HG03469 (cell line): ENCODE data around the gene POU2F2.

Experiments
- ATAC-seq: cut with Tn5 transposase; IDR thresholded peaks from one replicate; pipeline ENCODE4 v1.9.1; 2021; ENCODE audit warnings: mild to moderate bottlenecking, moderate library complexity, moderate number of reproducible peaks; ENCODE audit not compliant: unreplicated experiment

POU2F2 gene

DNA sequence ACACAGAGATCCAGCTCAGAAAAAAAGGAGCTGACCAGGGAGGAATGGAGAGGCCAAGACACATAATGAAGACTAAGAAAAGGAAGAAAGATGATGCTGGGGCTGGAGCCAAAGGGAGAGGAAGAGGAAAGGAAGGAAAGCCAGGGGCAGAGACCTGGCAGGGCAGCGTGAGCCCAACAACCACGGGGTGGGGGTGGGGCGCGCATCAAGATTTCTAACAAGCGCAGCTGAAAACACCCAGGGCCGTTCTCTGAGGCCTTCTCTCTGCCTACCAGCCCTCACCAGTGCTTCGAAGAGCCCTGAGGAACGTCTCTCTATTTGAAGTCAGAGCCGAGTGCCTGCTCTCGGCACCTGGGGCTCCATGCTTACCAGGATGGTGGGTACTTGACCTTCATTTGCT, 23.6 kb upstream of the POU2F2 start:
- ATAC-seq = no peak

DNA sequence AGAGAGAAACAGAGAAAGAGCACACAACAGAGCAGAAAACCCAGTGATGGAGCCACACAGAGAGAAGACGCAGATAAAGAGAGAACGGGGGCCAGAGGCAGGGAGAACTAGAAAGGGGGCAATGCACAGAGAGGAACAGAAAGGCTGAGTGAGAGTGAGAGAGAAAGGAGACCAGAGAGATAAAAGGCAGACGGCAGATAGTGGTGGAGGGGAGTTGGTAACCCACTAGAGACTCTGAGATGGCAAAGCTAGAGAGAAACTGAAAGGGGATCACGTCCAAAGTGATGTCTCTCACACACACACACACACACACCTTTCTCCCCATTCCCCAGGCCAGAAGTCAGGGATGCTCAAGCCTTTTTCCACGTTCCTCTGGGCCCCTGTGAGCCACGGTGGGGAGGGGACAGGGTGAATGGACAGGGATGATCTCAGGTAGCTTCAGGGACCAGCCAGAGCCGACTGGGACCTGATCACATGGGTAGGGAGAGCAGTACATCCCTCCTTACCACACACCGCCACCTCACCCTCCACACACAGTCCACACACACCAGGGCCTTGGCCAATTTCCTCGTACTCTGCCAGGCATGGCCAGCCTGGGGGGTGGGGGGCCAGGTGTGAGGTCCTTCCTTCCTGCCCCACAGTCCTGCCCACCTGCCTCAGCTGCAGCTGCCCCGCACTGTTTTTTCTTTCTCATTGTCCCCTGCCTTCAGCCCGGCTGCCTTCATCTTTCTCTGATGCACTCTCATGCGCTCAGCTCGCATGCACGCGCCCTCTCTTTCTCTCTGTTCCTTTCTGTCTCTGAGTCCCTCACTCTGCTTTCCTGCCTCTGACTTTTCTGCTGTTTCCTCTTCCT, 22.5 kb upstream of the POU2F2 start:
- ATAC-seq = no peak

DNA sequence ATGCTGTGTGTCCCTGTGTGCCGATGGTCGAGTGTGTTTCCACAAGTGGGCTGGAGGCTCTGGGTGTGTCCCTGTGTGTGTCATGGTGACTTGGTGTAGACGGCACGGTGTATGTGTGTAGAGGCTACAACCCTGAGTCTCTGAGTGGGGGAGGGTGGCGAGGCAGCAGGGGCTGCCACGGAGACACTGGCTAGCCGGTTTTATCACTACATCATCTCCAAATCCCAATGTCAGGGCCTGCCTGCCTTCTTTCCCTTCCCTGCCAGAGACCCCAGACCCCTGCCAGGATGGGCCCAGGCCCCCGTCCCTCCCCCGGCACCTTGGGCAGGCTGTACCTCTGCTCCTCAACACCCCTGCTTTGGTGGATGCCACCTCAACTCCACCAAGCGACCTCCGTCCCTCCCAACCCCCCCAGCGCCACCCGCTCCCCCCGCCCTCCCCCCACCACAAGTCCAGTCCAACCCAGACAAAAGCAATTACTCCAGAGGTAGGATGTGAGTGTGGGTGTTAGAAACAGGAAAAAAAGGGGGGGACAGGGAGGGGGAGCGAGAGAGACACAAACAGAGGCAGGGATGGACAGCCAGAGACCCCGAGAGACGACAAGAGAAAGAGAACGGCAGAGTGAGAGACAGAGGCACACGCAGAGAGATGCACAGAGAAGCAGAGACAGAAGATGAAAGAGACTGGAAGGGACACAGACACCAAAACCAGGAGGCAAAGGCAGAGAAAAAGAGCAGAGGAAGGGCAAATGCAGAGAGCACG, 21.6 kb upstream of the POU2F2 start:
- ATAC-seq = no peak

DNA sequence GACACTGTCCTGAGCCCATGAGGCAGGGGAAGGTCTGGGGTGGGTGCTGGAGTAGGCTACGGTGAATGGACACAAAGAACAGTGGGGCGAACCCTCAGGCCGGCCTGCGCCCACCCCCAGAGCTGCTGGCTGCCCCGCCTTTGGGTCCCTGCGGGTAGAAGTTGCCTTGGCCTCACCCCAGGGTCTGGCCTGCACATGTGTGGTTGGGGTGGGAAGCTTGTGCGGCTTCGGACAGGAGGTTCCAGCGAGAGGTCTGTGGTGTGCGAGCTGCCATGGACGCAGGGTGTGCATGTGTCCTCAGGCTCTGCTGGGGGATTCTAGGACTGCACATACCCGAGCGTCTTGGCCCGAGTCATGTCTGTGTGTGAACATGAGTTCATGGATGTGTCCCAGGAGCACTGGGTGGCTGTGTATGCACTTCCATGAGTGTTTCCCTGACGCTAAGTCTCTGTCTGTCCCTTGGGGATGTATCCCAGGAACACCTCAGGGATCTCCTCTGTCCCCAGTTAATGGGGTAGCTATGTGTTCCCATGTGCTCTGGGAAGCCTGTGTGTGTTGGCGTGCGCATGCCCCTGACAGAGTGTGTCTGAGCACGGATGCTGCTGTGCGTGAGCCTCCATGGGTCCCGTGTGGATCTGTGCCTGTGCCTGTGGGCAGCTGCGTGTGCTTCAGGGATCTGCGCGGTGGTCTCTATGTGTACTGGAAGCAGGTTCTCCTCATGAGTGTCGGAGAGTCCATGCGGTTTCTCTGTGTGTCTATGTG, 20.8 kb upstream of the POU2F2 start:
- no peak for ATAC-seq

DNA sequence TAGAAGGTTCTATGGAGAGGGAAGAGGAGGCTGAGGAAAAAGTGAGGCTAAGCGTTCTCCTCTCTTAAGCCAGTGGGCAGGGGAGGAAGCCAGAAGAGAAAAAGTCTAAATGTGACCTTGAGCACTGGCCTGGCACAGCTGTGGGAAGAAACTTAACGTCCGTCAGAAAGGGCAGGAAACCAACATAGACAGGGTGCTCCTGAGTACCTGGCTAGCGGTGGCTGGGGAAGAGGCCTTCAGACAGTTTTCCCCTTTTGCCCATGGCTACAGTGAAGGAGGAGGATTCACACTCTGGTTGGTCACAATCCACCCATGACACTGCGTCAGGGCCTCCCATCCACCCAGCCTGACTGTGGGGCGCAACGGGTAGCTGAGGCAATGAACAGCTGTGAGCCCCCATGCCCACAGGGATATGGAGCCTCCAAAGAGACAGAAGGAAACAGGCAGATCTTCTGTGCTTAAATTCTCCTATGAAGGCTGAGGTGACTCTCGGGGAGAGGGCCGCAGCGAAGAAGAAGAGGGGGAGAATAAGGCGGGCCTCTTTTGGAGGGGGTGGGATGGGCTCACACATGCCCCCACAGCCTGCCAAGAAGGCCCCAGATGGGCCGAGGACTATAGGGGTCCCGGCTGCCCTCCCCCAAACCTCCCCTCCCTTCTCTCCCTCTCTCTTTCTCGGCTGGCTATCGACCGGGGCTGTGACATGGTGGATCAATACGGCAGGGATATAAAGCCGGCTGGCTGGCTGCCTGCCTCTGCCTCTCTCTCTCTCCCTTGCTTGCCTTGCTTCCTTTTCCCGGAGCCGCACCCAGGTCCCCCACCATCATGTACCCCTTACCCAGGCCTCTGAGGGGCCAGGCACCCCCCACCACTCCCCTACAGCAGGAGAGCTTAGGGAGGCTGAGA, 19.8 kb upstream of the POU2F2 start:
- no peak for ATAC-seq

DNA sequence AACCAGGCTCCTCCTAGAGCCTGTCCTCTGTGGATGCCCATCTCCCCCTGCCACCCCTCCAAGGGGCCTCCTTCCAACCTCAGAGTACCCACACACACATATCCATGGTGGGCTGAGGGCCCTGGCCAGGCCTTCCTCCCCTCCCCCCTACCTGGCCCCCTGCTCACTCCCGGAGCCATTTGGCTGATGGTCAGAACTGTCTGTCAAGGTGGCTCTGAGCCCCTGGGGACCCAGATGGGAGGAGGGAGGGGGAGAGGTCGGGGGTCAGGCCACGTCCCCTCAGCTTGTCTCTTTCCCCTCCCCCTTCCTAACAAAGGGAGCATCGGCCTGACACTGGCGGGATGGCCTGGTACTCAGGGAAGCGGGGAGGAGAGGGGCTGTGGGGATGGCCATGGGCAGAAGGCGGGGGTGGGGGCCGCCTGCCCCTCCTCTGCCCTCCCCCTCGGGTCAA, 18.7 kb upstream of the POU2F2 start:
- ATAC-seq = no peak

DNA sequence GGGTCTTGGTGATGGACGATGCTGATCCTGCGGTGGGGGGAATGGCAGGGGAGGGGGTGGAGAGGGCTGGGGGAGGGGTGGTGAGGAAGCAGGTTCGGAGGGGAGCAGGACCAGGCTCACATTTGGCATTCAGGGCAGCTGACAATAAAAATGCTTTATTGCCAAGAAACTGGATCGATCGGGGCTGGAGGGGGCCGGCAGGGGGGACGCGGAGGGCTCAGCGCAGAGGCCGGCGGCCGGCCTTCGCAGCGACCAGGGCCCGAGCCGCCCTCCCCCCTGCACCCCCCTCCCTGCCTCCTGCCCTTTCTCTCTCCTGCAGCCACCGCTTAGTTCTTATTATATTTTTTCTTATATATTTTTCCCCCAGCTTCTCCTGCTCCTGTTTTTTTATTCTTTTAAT, 18.1 kb upstream of the POU2F2 start:
- ATAC-seq = no peak

DNA sequence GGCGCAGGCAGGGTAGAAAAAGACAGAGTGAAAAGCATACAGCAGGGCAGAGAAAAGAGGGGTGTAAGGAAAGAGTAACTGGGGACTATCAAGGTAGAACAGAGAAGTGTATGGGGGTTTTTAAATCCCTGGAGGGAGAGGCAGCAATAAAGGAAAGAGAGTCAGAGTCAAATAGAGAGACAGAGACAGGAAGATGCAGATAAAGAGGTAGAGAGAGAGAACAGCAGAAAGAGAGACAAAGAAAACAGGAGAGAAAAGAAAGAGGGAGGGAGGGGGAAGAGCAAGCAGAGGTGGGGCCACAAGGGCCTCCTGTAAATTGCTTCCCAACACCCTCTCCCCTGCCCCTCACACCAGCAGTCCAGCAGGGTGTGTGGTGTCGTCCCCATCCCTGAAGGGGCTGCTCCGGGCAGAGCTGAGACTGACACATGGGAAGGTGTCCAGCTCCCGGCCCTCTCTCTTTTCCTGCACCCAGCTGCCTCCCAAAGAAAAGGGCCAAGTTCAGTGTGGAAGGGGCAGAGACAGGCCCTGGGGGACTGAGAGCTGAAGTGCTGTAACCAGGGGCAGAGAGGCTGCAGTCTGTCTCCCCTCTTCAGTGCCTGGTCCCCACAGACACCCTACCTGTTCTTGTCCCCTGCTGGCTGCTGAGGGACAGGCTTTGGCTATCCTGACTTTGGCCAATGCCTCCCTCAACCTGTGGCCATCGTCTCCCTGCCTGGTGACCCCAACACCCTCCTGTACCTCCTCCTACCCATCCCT, 17.4 kb upstream of the POU2F2 start:
- ATAC-seq = no peak

DNA sequence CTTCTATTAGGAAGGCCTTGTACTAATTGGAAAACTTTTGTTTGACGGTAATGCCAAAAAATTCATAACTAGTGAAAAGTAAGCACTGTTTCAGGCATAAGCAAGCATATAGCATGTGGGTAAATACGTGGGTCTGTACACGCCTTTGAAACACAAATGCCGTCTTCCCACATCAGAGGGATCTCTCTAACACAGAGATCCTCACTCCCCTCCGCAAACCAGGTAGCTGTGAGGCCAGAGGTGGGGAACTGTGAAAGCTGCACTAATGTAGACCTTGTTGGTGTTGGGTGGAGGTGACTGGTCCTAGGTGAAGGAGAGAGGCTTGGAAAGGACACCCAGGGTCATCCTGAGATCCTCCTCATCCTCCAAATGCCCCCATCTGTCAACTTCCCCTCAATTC, 16.0 kb upstream of the POU2F2 start:
- ATAC-seq = no peak

DNA sequence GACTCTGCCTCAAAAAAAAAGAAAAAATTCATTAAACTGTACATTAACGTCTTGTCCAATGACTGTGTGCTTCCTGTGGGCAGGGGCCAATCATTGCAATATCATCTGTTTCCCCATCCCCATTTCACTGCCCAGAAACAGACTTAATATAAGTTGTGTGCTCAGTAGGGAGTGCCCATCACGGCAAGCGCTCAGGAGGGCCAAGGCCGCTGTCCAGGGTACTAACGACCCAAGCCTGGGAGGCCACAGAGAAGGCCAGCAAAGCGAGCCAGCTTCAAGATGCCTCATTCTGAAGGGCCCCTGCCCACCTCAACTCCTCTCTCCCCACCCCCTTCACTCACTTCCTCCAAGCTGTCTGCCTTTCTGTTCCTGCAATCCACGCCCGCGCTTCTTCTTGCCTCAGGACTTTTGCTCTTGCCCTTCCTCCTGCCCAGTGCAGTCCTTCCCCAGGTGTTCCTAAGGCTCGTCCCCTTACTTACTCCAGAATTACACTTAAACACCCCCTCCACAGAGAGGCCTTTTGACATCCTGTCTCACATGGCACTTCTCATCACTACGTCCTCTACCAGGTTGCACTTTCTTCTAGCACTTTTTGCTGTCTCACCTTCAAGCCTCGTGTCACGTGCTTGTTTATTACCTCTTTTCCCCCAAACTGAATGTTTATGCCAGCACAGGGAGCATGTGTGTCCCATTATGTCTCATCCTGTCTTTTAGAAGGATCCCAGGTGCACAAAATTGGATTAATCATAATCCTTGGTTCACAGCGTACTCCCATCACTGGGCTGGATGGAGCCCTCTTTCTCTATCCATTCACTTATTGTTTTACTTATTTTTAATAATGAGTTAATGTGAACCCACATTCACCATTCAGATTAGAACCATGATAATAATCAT, 11.3 kb upstream of the POU2F2 start:
- ATAC-seq = no peak

DNA sequence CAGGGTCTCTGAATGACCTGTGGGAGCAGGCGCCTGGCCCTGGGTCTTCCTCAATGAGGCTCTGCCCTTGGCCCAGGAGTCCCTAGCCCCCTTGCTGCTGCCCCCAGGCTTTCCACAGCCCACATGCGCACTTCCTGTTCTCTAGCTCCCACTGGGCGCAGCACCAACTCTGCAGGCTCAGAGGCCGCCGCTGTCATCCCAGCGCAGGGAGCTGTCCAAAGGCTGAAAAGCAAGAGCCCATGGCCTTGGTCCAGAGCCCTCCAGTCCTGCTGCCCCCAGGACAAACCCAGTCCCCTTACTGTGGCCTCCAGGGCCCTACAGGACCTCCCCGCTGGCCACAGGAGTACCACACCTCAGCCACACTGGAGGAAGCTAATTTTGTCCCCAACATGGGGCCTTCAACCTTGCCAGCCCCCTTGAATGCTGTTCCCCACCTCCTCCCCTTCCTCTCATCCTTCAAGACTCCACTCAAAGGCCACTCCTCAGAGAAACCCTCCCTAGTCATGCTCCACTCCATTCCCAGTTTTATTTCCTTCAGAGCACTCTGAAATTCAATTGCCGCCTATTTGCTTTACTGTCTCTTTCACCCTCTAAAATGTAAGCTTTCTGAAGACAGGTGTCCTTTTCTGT, 8.0 kb upstream of the POU2F2 start:
- no peak for ATAC-seq

DNA sequence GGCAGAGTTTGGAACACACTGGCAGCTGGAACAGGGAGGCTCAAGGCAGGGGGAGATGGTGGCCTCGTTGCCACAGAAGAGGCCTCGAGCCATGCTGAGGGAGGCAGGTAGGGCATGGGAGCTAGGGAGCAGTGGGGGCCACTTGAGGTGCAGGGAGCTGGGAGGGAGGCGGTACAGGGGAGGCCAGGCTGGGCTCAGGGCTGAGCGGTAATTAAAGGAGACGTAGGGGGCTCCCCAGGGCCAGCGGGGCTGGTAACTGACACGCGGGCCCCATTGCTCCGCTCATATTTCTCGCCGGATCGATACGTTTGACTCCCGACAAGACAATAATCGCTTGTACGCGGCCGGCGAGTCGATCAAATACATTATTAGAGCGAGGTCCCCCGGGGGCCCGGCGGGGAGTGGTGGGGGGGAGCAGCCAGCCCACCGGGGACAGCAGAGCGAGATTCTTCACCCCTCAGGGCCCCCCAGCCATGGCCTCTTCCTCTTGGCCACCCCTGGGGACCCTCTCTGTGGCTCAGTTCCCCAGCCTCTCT, 2.4 kb upstream of the POU2F2 start:
- no peak for ATAC-seq

DNA sequence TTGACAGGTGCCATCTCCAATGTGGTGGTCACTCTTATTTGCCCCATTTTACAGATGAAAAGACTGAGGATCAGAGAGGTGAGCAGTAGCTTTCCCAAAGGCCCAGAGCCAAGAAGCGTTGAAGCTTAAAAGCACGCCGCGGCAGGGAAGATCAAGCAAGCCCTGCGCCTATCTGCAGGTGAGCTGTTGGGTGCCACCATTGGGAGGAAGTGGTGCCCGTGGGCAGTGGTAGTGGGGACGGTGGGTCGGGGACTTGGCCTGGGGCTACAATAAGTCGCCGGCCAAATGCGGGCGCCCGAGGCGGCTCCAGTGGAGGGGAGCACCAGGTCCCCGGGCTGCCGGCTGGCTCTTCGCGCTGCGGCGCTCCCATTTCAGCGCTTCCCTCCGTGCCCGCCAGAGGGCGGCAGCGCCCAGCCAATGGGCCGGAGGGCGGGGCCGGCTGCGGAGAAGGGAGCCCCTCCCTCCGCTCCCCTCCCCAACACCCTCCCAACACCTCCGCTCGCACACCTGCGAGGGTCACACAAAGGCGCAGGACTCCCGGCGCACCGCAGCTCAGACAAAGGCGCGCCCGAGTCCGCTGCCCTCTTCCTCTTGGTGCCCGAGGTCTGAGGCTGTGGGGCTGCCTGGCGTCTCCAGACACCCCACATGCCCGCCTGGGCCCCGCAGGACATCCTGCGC, 744 bp upstream of the POU2F2 start:
- ATAC-seq = no peak

DNA sequence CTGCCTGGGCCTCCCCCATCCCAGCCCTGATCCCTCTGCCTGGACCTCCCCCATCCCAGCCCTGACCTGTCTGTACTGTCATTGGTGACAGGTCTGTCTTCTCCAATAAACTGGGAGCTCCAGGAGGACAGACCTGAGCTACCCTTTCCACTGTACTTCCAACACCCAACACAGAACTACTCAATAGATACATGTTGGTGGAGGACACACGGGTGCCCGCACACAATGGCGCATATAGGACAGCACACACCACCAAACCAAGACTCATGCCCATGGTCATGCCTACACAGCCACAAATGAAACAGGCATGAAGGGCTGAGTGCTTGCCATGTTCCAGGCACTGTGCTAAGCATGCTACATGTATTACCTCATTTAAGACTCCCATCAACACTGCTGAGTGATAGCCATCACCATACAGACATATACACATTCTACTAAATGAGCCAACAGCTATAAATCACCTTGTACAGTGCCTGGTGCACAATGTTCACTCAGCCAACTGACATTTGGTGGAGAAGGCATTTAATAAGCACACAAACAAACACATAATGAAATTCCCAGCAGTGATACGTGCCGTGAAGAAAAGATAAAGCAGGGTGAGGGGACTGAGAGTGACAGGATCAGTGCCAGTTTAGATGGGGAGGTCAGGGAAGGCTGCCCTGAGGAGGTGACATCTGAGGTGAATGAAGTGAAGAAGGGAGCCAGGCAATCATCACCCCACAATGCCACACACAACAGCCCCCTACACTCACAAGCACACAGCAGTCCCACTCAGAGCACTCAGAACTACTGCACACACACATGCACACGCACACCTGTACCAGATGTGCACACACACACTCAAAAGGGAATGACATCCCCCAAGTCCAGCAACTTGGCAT, 857 bp downstream of the POU2F2 start:
- no peak for ATAC-seq

DNA sequence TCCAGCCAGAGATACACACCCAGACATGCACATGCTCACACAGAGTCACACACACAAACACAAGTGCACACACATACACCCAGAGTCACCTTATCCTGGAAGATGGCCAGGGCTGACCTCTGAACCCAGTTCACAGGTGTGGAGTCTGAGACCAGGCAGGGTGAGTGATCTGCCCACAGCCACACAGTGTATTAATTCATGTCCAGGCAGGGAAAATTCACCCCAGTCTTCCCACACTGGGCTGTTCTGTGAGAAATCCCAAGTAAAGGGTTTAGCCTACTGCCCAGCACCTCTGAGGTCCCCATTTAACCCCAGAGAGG, 2.0 kb downstream of the POU2F2 start:
- ATAC-seq = no peak

DNA sequence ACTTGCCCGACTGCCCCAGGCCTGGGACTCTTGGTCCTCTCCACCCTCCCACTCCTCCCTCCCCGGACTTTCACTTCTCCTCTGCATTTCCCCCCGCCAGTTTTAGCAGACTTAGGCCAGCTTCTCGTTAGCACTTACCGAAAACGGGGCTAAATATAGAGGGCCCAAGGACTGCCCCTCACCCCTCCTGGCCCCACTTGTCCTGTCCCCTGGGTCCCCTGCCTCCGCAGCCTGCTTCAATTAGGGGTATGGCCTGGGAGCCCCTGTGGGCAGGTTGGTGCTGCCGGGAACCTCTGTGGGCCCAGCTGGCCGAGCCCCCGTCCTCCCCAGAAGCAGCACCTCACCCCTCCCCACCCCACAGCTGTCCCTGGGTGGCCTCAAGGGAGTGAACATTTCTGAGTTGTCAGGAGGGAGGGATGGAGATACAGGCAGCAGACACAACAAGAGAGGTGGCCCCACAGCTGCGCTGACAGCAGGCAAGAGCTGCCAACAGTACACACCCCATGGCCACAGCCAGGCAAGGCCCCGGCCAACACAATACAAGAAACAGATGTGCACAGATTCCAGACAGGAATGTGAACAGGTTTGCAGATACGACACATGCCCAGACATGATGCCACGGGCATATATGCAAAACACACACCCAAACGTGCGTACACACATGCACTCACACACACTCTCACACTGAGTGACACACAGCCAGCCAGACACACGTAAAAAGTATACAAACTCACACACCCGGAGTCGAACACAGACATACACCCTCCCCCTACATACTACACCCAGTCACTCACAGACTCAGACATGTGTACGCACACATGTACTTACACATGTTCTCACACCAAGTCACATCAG, 2.6 kb downstream of the POU2F2 start:
- ATAC-seq = no peak
